Naive thymus-derived CD4-positive, alpha-beta T cell (primary cell): ENCODE data around the gene HOXB3. TPM values are rescaled to one million over a fixed set of nuclear protein-coding genes. Genes with fewer than 3 reads are reported as not detected.

ENCODE experiments used
- ATAC-seq: fragments of 150-1000 bp; cut with Tn5 transposase; 2 replicates; pipeline ENCODE4 v1.10.0; 2021; ENCODE audit warnings: mild to moderate bottlenecking, moderate library complexity
- CTCF ChIA-PET: fragments of 350-600 bp; sonication (Branson Sonifier 250); formaldehyde crosslinking; loops from one replicate; lab custom pipeline; 2021; ENCODE audit warnings: antibody characterized with exemption; lab: Charles Lee
- POLR2A ChIA-PET: fragments of 350-600 bp; sonication (Branson Sonifier 250); formaldehyde crosslinking; loops from one replicate; lab custom pipeline; 2021; ENCODE audit warnings: antibody characterized with exemption, inconsistent platforms; lab: Charles Lee
- DNase-seq, 9 donors: peaks; one replicate each; pipeline versions ENCODE4 v3.0.0 to v3.0.0-alpha.2; 2020 to 2022; ENCODE audit warnings: mixed read lengths in 1 of 9
- H3K27ac ChIP-seq: one replicate; pipeline ENCODE4 v1.7.0; 2013; ENCODE audit warnings: mild to moderate bottlenecking, low read depth, low read length, moderate library complexity
- H3K27me3 ChIP-seq, 2 donors: one replicate each; pipeline ENCODE4 v1.7.0; 2013; ENCODE audit warnings: low read length in 2 of 2, mild to moderate bottlenecking in 2 of 2, moderate library complexity in 2 of 2; ENCODE audit not compliant: control insufficient read depth in 2 of 2, insufficient read depth in 2 of 2
- H3K36me3 ChIP-seq, 3 experiments: 1 replicate in 2 of 3; 2 replicates in 1 of 3; pipeline ENCODE4 v1.7.0; 2013; ENCODE audit warnings: low read length in 3 of 3, mild to moderate bottlenecking in 3 of 3, moderate library complexity in 1 of 3; ENCODE audit not compliant: insufficient read depth in 3 of 3, control insufficient read depth in 2 of 3
- H3K4me1 ChIP-seq, 2 donors: one replicate each; pipeline ENCODE4 v1.7.0; 2013; ENCODE audit warnings: low read length in 2 of 2, mild to moderate bottlenecking in 2 of 2, moderate library complexity in 1 of 2; ENCODE audit not compliant: control insufficient read depth in 2 of 2, insufficient read depth in 2 of 2
- H3K4me3 ChIP-seq: 2 replicates; pipeline ENCODE4 v1.7.0; 2013; ENCODE audit warnings: mild to moderate bottlenecking, low read length
- H3K9me3 ChIP-seq, 3 experiments: 1 replicate in 2 of 3; 2 replicates in 1 of 3; pipeline ENCODE4 v1.7.0; 2013; ENCODE audit warnings: low read length in 3 of 3; ENCODE audit not compliant: control insufficient read depth in 2 of 3
- H3K27ac Mint-ChIP-seq, 9 donors: one replicate each; pipeline ENCODE4 v1.8.0; 2020 to 2022; ENCODE audit warnings: mixed read lengths in 9 of 9, mild to moderate bottlenecking in 8 of 9, moderate library complexity in 5 of 9, inconsistent platforms in 2 of 9
- H3K27me3 Mint-ChIP-seq, 5 donors: one replicate each; pipeline ENCODE4 v1.8.0; 2021 to 2022; ENCODE audit warnings: mixed read lengths in 5 of 5, mild to moderate bottlenecking in 1 of 5
- H3K36me3 Mint-ChIP-seq, 5 donors: one replicate each; pipeline ENCODE4 v1.8.0; 2020 to 2022; ENCODE audit warnings: mixed read lengths in 5 of 5, mild to moderate bottlenecking in 3 of 5, inconsistent platforms in 1 of 5
- H3K4me1 Mint-ChIP-seq, 7 donors: one replicate each; pipeline ENCODE4 v1.8.0; 2020 to 2022; ENCODE audit warnings: mixed read lengths in 7 of 7, mild to moderate bottlenecking in 3 of 7, inconsistent platforms in 1 of 7
- H3K4me3 Mint-ChIP-seq, 10 donors: one replicate each; pipeline ENCODE4 v1.8.0; 2020 to 2022; ENCODE audit warnings: mild to moderate bottlenecking in 10 of 10, mixed read lengths in 10 of 10, moderate library complexity in 6 of 10, inconsistent platforms in 2 of 10
- H3K9me3 Mint-ChIP-seq, 11 donors: one replicate each; pipeline ENCODE4 v1.8.0; 2020 to 2022; ENCODE audit warnings: mixed read lengths in 11 of 11, mild to moderate bottlenecking in 4 of 11, inconsistent platforms in 1 of 11, moderate library complexity in 1 of 11
- intact Hi-C, 2 donors: fragments of 100-400 bp; cut with micrococcal nuclease; formaldehyde crosslinking; loops; one replicate each; pipeline ENCODE4 v1.15.1; 2023
- polyA plus RNA-seq, 2 donors: library from polyadenylated mRNA; unstranded; fragments of 300-500 nt; fragmentation: Illumina TruSeq; gene quantifications; one replicate each; pipeline ENCODE4 v1.2.3, GENCODE V29; 2021
- total RNA-seq, 6 experiments: library from RNA in 5 of 6; stranded (reverse) in 5 of 6; gene quantifications; 1 replicate in 5 of 6; 2 replicates in 1 of 6; pipeline ENCODE4 v1.2.3 and lab custom pipeline; 2021 to 2026

HOXB3 gene
- total and polyA plus RNA-seq, 7 experiments from 2014 or later, result 0.11 to 14.6 (median 5.8) TPM; not detected in 1

DNA sequence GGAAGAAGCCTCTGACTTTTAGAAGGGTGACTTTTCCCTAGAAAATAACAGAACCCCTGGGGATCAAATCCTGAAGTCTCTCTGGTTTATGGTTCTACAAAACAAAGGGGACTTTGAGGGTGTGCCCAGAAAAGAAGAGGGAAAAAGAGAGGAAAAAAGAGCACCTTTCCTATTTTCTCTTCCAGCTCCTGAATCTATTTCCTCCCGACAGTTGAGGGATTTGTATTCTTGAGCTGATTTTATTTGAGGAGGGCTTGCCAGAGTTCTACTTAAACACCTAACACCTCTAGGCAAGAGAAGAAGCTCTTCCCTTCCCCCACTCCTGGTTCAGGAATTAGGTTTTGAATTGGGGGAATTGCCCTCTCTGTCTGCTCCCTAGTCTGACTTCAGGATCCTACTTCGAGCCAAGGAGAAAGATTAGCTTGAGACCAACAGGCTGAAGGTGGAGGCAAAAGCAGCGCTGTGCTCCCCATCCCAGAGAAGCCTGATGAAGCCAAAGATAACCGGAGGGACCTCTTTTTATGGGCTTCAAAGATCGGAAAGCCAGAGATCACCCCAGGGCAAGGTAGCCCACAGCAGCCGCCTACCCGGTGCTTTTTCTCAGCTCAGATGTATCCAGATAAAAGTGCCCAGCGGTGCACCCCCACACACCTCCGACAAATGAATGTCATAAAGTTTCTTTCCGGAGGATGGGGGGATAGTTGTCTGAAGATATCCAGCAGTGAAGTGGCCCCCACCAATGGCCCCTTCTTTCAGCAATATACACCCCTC lies 796 bp downstream of the HOXB3 start:
- no peak for DNase-seq
- Histone ChIP-seq H3K27ac (no peak overlapping the region), H3K36me3 (no peaks in the 10 kb centered on the region), H3K9me3 (no peaks in the 10 kb centered on the region), H3K27me3 (peaks cover 8 to 38% of the 10 kb centered on the region in 2 donors), H3K4me1 (peaks cover 21 to 28% of the 10 kb centered on the region in 2 donors), H3K4me3 (no peak overlapping the region)
- intact Hi-C loops, result no loop called here
- Mint-ChIP-seq H3K27me3 (peaks cover 90 to 98% (median 94%) of the 10 kb centered on the region in 5 donors), H3K4me3 (peak overlapping the region in 1 of 10 donors; percentile 38), H3K27ac (no peak overlapping the region), H3K36me3 (peaks cover 0 to 9% (median 0%) of the 10 kb centered on the region in 5 donors), H3K9me3 (no peaks in the 10 kb centered on the region), H3K4me1 (peaks cover 27 to 69% (median 40%) of the 10 kb centered on the region in 7 donors)
- ChIA-PET POLR2A (interaction anchor here (1.1 to 1.4 kb wide), 2 partner anchors 15 to 243 kb away, joined by 3 to 5 read pairs; no protein-coding TSS in a partner anchor), CTCF (interaction anchor here (0.8 to 2.6 kb wide), 3 partner anchors 30 to 97 kb away, joined by 3 to 8 read pairs (median 3); no protein-coding TSS in a partner anchor)
- no peak for ATAC-seq

DNA sequence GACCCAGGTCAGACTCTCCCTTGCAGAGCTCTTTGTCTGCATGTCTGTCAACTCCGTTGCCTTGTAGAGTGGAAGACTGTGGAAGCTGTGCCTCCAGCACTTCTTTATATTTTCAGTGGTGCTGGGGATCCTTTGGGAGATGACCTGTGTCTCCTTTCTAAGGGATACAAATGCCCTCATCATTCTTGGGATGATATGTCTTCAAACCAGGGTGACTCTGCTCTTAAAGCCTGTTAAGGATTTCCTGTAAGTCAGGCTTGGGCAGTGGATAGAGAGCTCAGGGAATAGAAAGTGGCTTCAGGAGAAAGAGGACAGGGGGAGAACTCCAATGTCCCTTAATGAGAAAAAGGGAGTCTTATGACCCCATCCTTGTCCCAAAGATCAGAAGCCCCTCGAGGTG lies 1.5 kb downstream of the HOXB3 start:
- Histone ChIP-seq H3K27ac (no peak overlapping the region), H3K4me3 (no peak overlapping the region), H3K27me3 (peaks cover 8 to 37% of the 10 kb centered on the region in 2 donors), H3K36me3 (no peaks in the 10 kb centered on the region), H3K4me1 (peaks cover 20 to 23% of the 10 kb centered on the region in 2 donors), H3K9me3 (no peaks in the 10 kb centered on the region)
- Mint-ChIP-seq H3K4me1 (peaks cover 27 to 68% (median 37%) of the 10 kb centered on the region in 7 donors), H3K36me3 (peaks cover 0 to 10% (median 0%) of the 10 kb centered on the region in 5 donors), H3K4me3 (peak overlapping the region in 1 of 10 donors; percentile 8), H3K27me3 (peaks cover 90 to 99% (median 95%) of the 10 kb centered on the region in 5 donors), H3K27ac (peak overlapping the region in 2 of 9 donors; percentile 46 to 59), H3K9me3 (no peaks in the 10 kb centered on the region)
- ATAC-seq (no peak), DNase-seq (no peak)
- intact Hi-C loops, result no loop called here
- ChIA-PET POLR2A (interaction anchor here (1.1 to 1.4 kb wide), 2 partner anchors 14 to 242 kb away, joined by 3 to 5 read pairs; no protein-coding TSS in a partner anchor), CTCF (interaction anchor here (0.8 to 3.0 kb wide), 10 partner anchors 75 to 470 kb away, joined by 3 to 10 read pairs (median 3); no protein-coding TSS in a partner anchor)

DNA sequence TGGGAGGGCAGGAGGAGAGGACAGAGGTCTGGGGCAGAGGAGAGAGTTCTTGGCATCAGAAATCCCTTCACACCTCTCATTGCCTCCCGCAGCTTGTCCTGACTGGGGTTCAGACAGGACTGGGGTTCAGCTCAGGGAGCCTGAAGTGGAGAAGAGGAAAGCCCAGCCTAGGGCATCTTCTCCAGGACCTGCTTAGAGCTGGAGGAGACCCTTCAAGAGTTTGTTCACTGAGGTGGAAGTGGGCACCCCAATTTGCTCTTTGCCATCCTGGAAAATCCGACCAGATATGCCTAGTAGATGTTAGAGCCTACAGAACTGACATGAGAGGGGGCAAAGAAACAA lies 2.0 kb downstream of the HOXB3 start:
- Mint-ChIP-seq H3K27me3 (peaks cover 90 to 99% (median 95%) of the 10 kb centered on the region in 5 donors), H3K27ac (peak overlapping the region in 1 of 9 donors; percentile 6), H3K9me3 (no peaks in the 10 kb centered on the region), H3K36me3 (peaks cover 0 to 12% (median 0%) of the 10 kb centered on the region in 5 donors), H3K4me1 (peaks cover 23 to 66% (median 32%) of the 10 kb centered on the region in 7 donors), H3K4me3 (no peak overlapping the region)
- DNase-seq (no peak), ATAC-seq (no peak)
- Histone ChIP-seq H3K4me1 (peaks cover 15 to 21% of the 10 kb centered on the region in 2 donors), H3K4me3 (no peak overlapping the region), H3K36me3 (no peaks in the 10 kb centered on the region), H3K9me3 (no peaks in the 10 kb centered on the region), H3K27me3 (peaks cover 8 to 35% of the 10 kb centered on the region in 2 donors), H3K27ac (no peak overlapping the region)
- intact Hi-C loops, result no loop called here
- CTCF ChIA-PET, result interaction anchor here (0.6 to 3.0 kb wide), 11 partner anchors 84 to 1487 kb away, joined by 3 to 10 read pairs (median 4); no protein-coding TSS in a partner anchor
- POLR2A ChIA-PET, result interaction anchor here (1.0 to 1.2 kb wide), 3 partner anchors 76 to 344 kb away, joined by 3 read pairs; no protein-coding TSS in a partner anchor

DNA sequence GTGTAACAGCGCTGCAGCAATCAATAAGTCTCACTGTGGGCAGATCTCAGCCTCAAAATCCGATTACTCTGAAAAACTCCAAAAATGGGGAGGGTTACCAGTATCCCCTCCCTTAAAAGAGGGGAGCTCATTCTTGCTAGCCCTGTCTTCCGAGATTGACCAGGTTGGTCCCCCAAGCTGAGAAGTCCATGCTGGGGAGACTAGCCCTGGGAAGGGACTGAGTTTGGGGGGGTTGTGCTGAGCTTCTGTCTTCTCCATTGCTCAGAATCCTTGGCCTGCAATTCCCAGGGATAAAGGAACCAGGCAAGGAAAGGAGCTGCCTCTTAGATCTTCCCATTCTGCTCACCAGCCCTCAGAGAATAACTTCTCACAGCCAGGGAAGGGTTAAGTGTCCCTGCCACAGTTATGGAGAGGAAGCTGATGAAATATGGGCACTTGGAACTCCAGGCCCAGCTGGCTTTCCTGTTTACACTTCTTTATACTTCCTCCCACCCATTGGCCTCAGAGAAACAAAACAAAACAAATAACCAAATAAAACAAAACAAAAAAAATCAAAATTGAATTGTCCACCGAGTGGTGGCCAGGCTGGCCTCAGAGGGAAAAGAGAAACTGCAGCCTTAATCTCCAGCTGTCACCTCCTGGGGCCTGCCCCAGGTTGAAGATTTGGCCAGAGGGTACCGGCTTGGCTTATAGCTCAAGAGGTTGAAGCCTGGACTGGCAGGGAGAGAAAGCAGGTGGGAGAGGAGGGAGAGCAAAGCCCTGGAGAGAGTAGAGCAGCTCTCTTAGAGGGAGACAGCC lies 2.6 kb downstream of the HOXB3 start:
- H3K27me3 ChIP-seq, result peaks cover 8 to 35% of the 10 kb centered on the region in 2 donors
- no peak for DNase-seq
- peaks cover 0 to 13% (median 0%) of the 10 kb centered on the region in 5 donors for H3K36me3 Mint-ChIP-seq

DNA sequence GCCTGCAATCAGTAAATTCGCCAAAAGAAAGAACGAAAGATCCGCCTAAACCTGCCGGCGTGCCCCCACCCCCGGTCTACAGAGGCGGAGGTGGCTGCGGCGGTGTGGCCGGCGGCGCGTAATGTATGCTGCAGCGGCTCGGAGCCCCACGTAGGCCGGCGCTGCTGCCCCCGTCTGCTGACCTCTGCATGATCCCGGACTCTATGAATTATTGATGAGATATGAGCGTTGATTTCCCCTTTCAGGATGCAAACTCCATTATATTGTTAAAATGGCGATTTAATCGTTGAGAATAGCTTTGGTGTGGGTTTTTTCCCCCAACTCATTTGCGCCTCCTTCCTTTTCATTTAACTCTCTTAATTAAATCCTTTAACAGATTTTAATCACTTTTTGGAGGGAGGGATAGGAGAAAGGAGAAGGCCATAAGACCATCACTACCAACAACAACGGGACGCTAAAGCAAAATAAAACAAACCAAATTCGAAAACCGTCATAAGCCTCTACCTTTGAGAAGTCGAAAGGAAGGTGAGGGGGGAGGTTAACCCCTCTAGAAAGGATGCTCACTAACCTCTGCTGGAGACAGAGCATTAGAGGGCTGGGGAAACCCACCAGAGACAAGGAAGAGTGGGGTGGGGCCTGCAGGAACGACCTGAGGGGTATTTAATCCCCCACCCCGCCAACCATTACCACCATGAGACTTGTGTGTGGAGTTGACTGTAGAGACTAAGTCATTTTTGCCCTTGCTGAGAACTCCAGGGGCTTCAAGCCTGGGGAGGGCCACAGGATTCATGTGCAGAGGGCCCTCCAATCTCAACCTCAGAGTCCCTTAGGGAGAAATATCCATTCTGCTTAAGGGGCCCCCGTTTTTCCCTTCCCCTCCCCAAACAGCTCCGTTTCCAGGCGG lies 3.4 kb downstream of the HOXB3 start:
- H3K4me1 ChIP-seq, result peaks cover 9 to 25% of the 10 kb centered on the region in 2 donors
- H3K27ac ChIP-seq, result no peak overlapping the region
- H3K36me3 ChIP-seq, result no peaks in the 10 kb centered on the region
- CTCF ChIA-PET, result interaction anchor here (0.6 to 3.0 kb wide), 7 partner anchors 92 to 445 kb away, joined by 3 to 10 read pairs (median 4); no protein-coding TSS in a partner anchor
- Mint-ChIP-seq H3K27ac (peak overlapping the region in 1 of 9 donors; percentile 52), H3K27me3 (peaks cover 88 to 97% (median 95%) of the 10 kb centered on the region in 5 donors), H3K4me3 (peak overlapping the region; percentile 81 to 97 (median 91)), H3K36me3 (peaks cover 0 to 13% (median 0%) of the 10 kb centered on the region in 5 donors), H3K4me1 (peaks cover 17 to 70% (median 31%) of the 10 kb centered on the region in 7 donors), H3K9me3 (no peaks in the 10 kb centered on the region)
- H3K4me3 ChIP-seq, result peak overlapping the region; percentile 60
- H3K9me3 ChIP-seq, result no peaks in the 10 kb centered on the region
- POLR2A ChIA-PET, result interaction anchor here (0.6 to 1.2 kb wide), 2 partner anchors 75 to 251 kb away, joined by 3 to 4 read pairs; no protein-coding TSS in a partner anchor
- peaks cover 8 to 37% of the 10 kb centered on the region in 2 donors for H3K27me3 ChIP-seq
- DNase-seq (no peak), ATAC-seq (no peak)
- intact Hi-C loops, result no loop called here

More for the DNA sequence above, 2.6 kb downstream of the HOXB3 start:
- H3K9me3 Mint-ChIP-seq, result no peaks in the 10 kb centered on the region
- peak overlapping the region in 2 of 9 donors; percentile 6 to 28 for H3K27ac Mint-ChIP-seq
- ChIA-PET POLR2A (interaction anchor here (0.6 to 1.2 kb wide), 4 partner anchors 76 to 343 kb away, joined by 3 to 4 read pairs (median 3); no protein-coding TSS in a partner anchor), CTCF (interaction anchor here (0.6 to 3.0 kb wide), 11 partner anchors 83 to 1487 kb away, joined by 3 to 10 read pairs (median 3); no protein-coding TSS in a partner anchor)
- Histone ChIP-seq H3K9me3 (no peaks in the 10 kb centered on the region), H3K36me3 (no peaks in the 10 kb centered on the region), H3K27ac (no peak overlapping the region), H3K4me1 (peaks cover 9 to 18% of the 10 kb centered on the region in 2 donors), H3K4me3 (no peak overlapping the region)
- H3K4me3 Mint-ChIP-seq, result peak overlapping the region in 4 of 10 donors; percentile 4 to 36 (median 29)
- peaks cover 90 to 99% (median 95%) of the 10 kb centered on the region in 5 donors for H3K27me3 Mint-ChIP-seq
- ATAC-seq, result no peak
- peaks cover 17 to 66% (median 32%) of the 10 kb centered on the region in 7 donors for H3K4me1 Mint-ChIP-seq
- intact Hi-C loops, result no loop called here
